ENCODE results near the gene ZPR1.

DNA sequence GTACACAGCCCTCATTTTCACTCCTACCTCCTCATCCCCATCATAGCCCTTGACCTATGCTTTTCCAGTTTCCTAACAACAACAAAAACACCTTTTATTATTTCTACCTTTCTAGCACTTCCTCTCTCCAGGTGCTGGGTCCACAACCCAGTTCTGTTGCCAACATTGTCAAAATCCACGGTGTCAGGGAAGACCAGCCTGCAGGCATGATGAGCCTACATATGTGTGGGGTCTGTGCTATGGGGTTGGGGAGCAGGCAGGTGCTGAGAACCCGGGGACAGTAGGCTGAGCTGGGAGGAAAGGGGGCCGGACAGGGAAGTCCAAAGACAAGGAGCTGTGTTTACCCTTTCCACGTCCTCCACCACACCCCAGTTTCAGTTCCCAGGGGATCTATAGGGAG is 711 bp upstream of the ZPR1 start:
- TF ChIP-seq, protein P1, sequence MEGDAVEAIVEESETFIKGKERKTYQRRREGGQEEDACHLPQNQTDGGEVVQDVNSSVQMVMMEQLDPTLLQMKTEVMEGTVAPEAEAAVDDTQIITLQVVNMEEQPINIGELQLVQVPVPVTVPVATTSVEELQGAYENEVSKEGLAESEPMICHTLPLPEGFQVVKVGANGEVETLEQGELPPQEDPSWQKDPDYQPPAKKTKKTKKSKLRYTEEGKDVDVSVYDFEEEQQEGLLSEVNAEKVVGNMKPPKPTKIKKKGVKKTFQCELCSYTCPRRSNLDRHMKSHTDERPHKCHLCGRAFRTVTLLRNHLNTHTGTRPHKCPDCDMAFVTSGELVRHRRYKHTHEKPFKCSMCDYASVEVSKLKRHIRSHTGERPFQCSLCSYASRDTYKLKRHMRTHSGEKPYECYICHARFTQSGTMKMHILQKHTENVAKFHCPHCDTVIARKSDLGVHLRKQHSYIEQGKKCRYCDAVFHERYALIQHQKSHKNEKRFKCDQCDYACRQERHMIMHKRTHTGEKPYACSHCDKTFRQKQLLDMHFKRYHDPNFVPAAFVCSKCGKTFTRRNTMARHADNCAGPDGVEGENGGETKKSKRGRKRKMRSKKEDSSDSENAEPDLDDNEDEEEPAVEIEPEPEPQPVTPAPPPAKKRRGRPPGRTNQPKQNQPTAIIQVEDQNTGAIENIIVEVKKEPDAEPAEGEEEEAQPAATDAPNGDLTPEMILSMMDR (IDR thresholded peaks at IDR 0.05), result no peak
- TF ChIP-seq POLR2A (IDR thresholded peaks at IDR 0.05) (no peak), POLR2AphosphoS5 (IDR thresholded peaks at IDR 0.05) (no peak)
